ENCODE results near the gene ACVR2A. TPM values are rescaled to one million over a fixed set of nuclear protein-coding genes. Genes with fewer than 3 reads are reported as not detected.

ACVR2A gene
- total and polyA plus RNA-seq, 9 of the 15 experiments (the other 6 are each of a cell fraction or from before 2014, with no cell fraction given): 1.2 to 3.9 (median 2.4) TPM

GRCh38 chr2:147904051-147904450, 59.2 kb downstream of the ACVR2A start:
- Histone ChIP-seq H3K4me3 (no peak overlapping the region), H3K9me1 (ENCODE audit: control insufficient read depth, insufficient read depth, low read length) (no peaks in the 10 kb centered on the region), H3K36me3 (ENCODE audit: control insufficient read depth, insufficient read depth, low read length) (no peaks in the 10 kb centered on the region), H3K27me3 (ENCODE audit: control insufficient read depth in 2 of 2, insufficient read depth in 2 of 2, low read length in 2 of 2) (no peaks in the 10 kb centered on the region), H3K27ac (ENCODE audit: extremely low read depth, low read depth, low read length) (no peak overlapping the region), H2AFZ (ENCODE audit: low read depth, low read length) (no peak overlapping the region), H3K9me3 (replicated peaks; ENCODE audit: control insufficient read depth, insufficient read depth, low read depth, low read length) (no peaks in the 10 kb centered on the region), H3K4me1 (replicated peaks in 1 of 2; ENCODE audit: control insufficient read depth in 2 of 2, insufficient read depth in 2 of 2, low read length in 2 of 2) (no peaks in the 10 kb centered on the region), H3K9ac (ENCODE audit: insufficient read depth in 1 of 2, low read depth in 2 of 2, low read length in 2 of 2) (no peak overlapping the region), H4K20me1 (replicated peaks; ENCODE audit: control insufficient read depth, insufficient read depth, low read length) (0 out of 2 replicates have a peak, but pooled peaks cover 1% of the 10 kb centered on the region), H3K79me2 (ENCODE audit: control insufficient read depth, insufficient read depth, low read length) (no peaks in the 10 kb centered on the region), H3K4me2 (ENCODE audit: insufficient read depth, low read length) (no peak overlapping the region)
- intact Hi-C loops (cut with micrococcal nuclease): no loop called here
- 6% methylated on average over 4 of the region's 4 CpGs for WGBS (ENCODE audit: insufficient coverage, low coverage, missing lambda C conversion rate)
- CTCF ChIA-PET (ENCODE audit: low intra/inter-chr PET ratio): no interaction called here
- ATAC-seq: no peak
- FAIRE-seq: no peak
- no peak for DNase-seq (ENCODE audit: extremely low read depth in 1 of 4, low spot score in 3 of 4)
- in situ Hi-C loops (cut with MboI): loop anchor here (25.0 kb wide), 3 partner anchors 367 to 1167 kb away; no protein-coding TSS in a partner anchor
- BruUV-seq (replicated peaks): no TSS peak
- POLR2A ChIA-PET: no interaction called here
- no peak for TF ChIP-seq ZBTB9 (CRISPR knock-in tag; IDR thresholded peaks at IDR 0.05)
- no peak for TF ChIP-seq MTA1 (IDR thresholded peaks at IDR 0.05; ENCODE audit: borderline replicate concordance)
- TF ChIP-seq UBTF (IDR thresholded peaks at IDR 0.05; ENCODE audit: borderline replicate concordance in 1 of 2, low read depth in 2 of 2, low read length in 2 of 2): no peak
- TF ChIP-seq, protein P1, sequence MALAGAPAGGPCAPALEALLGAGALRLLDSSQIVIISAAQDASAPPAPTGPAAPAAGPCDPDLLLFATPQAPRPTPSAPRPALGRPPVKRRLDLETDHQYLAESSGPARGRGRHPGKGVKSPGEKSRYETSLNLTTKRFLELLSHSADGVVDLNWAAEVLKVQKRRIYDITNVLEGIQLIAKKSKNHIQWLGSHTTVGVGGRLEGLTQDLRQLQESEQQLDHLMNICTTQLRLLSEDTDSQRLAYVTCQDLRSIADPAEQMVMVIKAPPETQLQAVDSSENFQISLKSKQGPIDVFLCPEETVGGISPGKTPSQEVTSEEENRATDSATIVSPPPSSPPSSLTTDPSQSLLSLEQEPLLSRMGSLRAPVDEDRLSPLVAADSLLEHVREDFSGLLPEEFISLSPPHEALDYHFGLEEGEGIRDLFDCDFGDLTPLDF (CRISPR knock-in tag; IDR thresholded peaks at IDR 0.05): no peak
- TF ChIP-seq NFRKB (IDR thresholded peaks at IDR 0.05; ENCODE audit: low read depth): no peak
- no peak for TF ChIP-seq PRPF4 (IDR thresholded peaks at IDR 0.05; ENCODE audit: insufficient read depth, low read depth, low read length, poor library complexity, severe bottlenecking)
- no peak for TF ChIP-seq ZNF24 (IDR thresholded peaks at IDR 0.05)
- TF ChIP-seq, protein P2, sequence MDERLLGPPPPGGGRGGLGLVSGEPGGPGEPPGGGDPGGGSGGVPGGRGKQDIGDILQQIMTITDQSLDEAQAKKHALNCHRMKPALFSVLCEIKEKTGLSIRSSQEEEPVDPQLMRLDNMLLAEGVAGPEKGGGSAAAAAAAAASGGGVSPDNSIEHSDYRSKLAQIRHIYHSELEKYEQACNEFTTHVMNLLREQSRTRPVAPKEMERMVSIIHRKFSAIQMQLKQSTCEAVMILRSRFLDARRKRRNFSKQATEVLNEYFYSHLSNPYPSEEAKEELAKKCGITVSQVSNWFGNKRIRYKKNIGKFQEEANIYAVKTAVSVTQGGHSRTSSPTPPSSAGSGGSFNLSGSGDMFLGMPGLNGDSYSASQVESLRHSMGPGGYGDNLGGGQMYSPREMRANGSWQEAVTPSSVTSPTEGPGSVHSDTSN (CRISPR knock-in tag; IDR thresholded peaks at IDR 0.05; ENCODE audit: low read depth): no peak
- TF ChIP-seq, protein P2 (tag; conservative IDR thresholded peaks at IDR 0.05; ENCODE audit: low read depth): no peak
- TF ChIP-seq HOMEZ (CRISPR knock-in tag; IDR thresholded peaks at IDR 0.05): no peak
- TF ChIP-seq TRIM28 (IDR thresholded peaks at IDR 0.05): no peak
- no peak for TF ChIP-seq SREBF1 (IDR thresholded peaks at IDR 0.05; ENCODE audit: borderline replicate concordance, low read depth, low read length)
- no peak for TF ChIP-seq ZEB2 (IDR thresholded peaks at IDR 0.05)
- TF ChIP-seq ZNF212 (CRISPR knock-in tag; IDR thresholded peaks at IDR 0.05): no peak
- no peak for TF ChIP-seq ZNF253 (CRISPR knock-in tag; conservative IDR thresholded peaks at IDR 0.05)
